ENCODE measurements around the gene PRKCH.

DNA sequence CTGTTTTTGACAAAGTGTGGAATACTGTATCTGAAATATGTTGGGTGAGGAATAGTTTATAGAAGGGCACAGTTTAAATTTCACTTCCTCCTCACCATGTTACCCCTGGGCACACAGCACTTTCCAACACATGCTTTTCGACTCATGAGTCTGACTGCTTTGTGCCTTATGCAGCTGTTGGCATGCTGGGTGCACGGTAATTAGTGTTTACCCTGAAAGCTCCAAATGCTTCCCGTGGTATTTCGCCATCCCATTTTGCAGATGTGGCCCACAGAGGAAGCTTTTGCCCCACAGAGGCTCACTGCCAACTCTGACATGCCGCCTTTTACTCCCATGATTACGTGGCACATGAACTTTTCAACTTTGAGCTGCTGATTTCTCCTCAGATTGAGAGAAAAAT is 168.6 kb downstream of the PRKCH start:
- TF ChIP-seq, protein P1, sequence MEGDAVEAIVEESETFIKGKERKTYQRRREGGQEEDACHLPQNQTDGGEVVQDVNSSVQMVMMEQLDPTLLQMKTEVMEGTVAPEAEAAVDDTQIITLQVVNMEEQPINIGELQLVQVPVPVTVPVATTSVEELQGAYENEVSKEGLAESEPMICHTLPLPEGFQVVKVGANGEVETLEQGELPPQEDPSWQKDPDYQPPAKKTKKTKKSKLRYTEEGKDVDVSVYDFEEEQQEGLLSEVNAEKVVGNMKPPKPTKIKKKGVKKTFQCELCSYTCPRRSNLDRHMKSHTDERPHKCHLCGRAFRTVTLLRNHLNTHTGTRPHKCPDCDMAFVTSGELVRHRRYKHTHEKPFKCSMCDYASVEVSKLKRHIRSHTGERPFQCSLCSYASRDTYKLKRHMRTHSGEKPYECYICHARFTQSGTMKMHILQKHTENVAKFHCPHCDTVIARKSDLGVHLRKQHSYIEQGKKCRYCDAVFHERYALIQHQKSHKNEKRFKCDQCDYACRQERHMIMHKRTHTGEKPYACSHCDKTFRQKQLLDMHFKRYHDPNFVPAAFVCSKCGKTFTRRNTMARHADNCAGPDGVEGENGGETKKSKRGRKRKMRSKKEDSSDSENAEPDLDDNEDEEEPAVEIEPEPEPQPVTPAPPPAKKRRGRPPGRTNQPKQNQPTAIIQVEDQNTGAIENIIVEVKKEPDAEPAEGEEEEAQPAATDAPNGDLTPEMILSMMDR (IDR thresholded peaks at IDR 0.05 in 2 of 3, conservative IDR thresholded peaks at IDR 0.05 in 1 of 3; ENCODE audit: insufficient read depth in 2 of 3, low read depth in 1 of 3, low read length in 3 of 3), result no peak
- TF ChIP-seq, protein P2, sequence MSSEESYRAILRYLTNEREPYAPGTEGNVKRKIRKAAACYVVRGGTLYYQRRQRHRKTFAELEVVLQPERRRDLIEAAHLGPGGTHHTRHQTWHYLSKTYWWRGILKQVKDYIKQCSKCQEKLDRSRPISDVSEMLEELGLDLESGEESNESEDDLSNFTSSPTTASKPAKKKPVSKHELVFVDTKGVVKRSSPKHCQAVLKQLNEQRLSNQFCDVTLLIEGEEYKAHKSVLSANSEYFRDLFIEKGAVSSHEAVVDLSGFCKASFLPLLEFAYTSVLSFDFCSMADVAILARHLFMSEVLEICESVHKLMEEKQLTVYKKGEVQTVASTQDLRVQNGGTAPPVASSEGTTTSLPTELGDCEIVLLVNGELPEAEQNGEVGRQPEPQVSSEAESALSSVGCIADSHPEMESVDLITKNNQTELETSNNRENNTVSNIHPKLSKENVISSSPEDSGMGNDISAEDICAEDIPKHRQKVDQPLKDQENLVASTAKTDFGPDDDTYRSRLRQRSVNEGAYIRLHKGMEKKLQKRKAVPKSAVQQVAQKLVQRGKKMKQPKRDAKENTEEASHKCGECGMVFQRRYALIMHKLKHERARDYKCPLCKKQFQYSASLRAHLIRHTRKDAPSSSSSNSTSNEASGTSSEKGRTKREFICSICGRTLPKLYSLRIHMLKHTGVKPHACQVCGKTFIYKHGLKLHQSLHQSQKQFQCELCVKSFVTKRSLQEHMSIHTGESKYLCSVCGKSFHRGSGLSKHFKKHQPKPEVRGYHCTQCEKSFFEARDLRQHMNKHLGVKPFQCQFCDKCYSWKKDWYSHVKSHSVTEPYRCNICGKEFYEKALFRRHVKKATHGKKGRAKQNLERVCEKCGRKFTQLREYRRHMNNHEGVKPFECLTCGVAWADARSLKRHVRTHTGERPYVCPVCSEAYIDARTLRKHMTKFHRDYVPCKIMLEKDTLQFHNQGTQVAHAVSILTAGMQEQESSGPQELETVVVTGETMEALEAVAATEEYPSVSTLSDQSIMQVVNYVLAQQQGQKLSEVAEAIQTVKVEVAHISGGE (CRISPR knock-in tag; IDR thresholded peaks at IDR 0.05), result no peak
- TF ChIP-seq BMI1 (IDR thresholded peaks at IDR 0.05; ENCODE audit: low read length) (no peak), SMARCC2 (IDR thresholded peaks at IDR 0.05; ENCODE audit: low read depth) (no peak), CHD1 (IDR thresholded peaks at IDR 0.05; ENCODE audit: low read length) (no peak), RNF2 (IDR thresholded peaks at IDR 0.05) (no peak), RAD51 (IDR thresholded peaks at IDR 0.05; ENCODE audit: borderline replicate concordance, low read depth) (no peak), SAFB2 (IDR thresholded peaks at IDR 0.05; ENCODE audit: borderline replicate concordance, low read depth, low read length, severe bottlenecking) (no peak), BRD4 (IDR thresholded peaks at IDR 0.05) (no peak), NBN (IDR thresholded peaks at IDR 0.05; ENCODE audit: low read depth) (no peak)
